Measurements from ENCODE around the gene MAP3K3.

MAP3K3 gene

DNA sequence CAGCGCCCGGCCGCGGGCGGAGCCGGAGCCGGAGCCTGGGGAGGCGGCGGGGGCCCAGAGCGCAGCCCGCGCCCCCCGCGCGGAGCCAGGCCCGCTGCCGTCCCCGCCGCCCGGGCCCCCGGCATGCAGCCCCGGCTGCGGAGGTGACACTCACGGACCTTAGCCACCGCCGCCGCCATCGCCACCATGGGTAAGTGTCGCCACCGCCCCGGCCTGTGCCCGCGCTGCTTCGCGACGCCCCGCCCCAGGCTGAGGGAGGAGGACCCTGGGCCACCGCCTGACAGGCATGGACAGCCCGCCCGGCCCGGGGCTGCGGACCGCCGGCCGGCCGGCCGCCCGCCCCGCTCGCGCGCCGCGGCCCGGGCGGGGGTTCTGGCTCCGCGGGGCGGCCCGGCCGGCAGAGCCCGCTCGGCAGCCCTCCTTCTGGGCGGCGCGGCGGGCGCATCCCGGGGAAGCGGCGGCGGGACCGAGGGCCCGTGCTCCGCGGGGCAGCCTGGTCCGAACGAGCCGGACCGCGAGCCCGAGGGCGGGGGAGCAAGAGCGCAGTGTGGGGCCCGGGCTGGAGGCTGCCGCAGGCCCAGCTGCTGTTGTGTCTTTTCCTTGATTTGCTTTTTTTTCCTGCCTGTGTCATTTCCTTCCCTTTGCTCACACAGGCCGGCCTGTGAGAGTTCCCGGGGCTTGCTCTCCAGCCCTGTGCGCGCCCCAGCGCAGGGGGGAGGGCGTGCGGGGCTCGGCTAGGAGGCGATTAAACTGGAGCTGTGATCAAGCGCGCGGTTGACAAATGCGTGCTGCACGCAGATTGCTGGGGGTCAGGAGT, 565 bp downstream of the MAP3K3 start:
- DNase-seq (ENCODE audit: low spot score): peak; percentile 75

DNA sequence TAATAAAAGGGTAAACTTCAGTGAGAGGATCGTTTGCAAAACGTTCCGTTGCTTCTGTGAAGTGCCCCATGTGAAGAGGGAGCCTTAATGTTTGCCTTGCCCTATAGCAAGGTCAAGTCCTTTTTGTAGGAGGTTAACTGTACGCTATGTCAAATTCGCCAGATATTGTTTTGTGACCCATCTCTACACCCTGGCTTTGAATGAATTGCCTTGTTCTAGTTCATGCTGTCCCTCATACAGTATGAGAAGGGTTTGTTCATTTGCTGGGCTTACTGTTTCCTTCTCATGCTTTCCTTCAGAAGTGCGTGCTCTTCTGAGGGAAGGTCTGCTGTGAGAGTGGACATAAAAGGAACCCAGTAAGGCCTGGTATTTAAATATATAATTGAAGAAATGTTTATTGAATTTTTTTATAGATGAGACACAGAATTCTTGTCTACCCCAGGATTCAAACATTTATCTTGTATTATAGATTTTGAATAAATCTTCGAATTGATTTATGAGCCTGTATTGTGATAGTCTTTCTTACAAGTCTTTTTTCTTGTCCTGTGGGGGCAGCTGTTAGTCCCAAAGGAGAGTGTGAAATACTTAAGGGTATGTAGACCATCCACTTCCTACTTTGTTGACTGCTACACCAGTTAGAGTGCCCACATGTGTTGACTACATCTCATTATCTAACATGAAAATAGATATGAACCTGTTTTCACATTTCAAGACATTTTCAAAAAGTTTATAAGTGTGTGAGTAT, 1.7 kb downstream of the MAP3K3 start:
- DNase-seq (ENCODE audit: low spot score): no peak

DNA sequence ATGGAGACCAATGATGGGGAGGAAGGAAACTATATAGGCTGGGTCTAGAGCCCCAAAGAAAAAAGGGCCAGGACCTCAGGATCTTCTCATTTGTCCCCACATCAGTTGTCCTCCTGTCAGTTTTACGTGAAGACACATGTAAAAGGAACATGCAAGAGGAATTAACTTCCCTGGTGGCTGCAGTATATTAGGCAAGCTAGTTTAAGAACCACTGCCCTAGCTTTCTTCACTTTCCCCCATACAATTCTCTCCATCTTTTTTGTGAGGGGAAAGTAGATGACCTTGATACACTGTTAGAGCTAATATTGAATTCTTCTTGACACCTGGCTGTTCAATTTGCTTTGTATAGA, 2.3 kb downstream of the MAP3K3 start:
- no peak for DNase-seq (ENCODE audit: low spot score)

DNA sequence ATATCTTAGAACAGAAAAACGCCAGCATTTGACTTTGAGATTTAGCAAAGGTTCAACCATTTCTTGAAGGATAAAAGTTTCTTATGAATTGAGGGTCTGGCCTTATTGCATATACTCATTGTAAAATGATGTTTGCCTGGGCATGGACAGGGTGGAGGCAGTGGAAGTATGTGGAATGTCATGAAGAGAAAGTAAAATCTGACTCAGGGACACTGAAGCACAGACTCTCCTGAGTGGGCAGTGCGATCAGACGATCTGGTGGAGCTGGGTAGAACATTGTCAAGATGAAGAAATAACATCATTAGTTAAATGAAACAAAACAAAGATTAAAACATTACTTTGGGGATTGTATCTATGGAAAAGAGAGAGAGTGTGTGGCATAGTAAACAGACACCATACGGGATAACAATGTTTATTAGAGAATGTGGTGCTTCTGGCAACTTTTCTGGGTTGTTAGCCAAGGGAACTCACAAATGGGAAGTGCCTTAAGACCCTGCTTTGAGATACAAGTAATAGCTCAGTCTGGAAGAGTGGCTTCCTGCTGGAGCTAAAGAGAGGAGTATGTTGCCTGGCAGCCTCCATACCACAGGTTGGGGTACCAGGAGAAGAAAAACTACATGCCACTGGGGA, 4.4 kb downstream of the MAP3K3 start:
- no peak for DNase-seq (ENCODE audit: low spot score)

DNA sequence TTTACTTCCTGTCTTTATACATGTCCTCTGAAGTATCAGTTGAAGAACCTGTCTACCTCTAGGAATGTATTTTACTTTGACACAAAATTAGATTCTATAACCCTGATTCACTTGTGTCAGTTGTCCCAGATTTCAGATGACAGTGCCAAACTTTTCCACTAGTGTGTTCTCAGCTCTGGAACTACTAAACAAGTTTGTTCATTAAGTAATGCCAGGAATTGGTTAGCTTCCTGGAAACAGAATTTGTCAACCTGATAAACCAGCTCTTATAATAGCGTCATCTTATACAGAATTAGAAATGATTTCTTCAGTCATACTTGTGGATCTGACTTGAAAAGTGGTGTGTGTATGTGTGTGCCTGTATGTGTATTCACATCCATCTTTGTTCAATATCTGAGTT, 7.4 kb downstream of the MAP3K3 start:
- DNase-seq (ENCODE audit: low spot score): no peak

DNA sequence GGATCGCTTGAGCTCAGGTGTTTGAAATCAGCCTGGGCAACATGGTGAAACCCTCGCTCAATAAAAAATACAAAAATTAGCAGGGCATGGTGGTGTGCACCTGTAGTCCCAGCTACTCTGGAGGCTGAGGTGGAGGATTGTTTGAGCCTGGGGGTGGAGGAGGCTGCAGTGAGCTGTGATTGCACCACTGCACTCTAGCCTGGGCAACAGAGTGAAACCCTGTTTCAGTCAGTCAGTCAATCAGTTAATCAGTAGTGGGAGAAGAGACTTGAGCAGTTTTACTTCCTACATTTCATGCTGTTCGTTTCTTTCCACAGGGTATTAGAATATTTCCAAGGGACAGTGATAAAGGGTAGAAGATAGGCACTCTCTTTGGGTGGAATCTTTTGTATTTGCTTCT, 8.8 kb downstream of the MAP3K3 start:
- no peak for DNase-seq (ENCODE audit: low spot score)

DNA sequence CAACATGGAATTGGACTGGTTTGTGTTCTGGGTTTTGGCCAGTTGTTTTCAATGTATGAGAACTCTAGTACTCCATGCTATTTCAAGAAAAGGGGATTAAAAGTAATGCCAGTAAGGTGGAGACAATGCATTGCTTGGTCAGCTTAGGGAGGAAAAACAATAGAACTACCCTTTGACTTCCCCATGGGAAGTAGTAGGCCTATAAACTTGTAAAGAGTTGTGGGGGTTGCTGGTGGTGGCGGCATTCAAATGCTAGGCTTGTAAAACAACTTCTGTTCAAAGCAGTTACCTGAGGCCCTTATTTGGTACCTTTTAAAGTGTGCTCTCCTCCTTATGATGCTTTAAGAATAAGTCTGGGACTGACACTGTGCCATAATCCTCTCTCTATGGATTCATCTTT, 9.4 kb downstream of the MAP3K3 start:
- DNase-seq (ENCODE audit: low spot score): no peak

DNA sequence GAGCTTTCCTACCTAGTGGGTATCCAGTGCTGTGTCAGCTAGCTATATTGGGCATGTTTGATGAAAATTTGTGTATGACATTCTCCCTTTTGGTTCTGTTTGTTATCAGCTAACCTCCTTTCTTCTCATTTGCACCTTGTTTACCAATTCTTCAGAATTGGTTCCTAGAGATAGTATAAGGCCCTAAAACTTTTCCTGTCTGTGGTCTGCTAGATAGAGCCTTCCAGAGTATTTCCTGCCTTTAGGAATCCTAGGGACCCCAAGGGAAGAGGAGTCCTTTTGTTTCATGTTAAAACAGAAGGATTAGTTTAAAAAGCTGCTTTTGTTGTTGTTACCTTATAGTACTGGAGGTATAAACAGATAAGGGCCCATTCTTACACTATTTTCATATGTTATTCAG, 11.5 kb downstream of the MAP3K3 start:
- DNase-seq (ENCODE audit: low spot score): no peak

DNA sequence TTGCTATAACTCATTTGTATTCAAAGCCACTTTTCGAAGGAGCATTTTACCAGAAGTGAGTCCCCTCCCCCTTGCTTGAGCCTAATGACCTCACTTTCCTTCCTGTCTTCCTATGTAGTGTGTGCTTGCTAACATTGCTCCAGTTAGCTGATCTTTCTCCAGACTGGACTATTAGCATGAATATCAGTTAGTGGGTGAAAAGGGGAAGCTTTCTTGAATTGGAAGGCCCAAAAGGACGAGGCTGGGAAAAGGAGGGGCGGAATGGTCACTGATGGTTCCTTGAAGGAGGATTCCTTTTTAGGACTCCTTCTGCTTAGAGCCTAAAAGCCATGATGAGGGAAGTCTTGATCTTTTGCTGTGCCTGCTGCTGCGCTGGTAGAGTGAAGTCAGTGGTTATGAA, 11.9 kb downstream of the MAP3K3 start:
- DNase-seq (ENCODE audit: low spot score): peak; percentile 25

DNA sequence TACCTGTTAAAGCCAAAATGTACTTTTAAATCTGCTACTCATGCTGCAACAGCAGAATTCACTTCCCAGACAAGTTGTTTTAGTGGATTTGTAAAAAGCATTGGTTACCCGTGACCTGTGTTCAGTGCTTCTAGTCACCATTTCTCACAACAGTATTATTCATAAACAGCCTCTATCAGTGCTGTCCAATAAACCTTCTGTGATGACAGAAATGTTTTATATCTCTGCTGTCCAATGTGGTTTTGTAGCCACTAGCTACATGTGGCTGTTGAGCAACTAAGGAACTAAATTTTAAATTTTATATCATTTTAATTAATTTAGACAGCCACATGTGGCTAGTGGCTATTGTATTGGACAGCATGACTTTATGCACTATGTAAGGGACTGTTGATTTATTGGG, 12.6 kb downstream of the MAP3K3 start:
- no peak for DNase-seq (ENCODE audit: low spot score)

DNA sequence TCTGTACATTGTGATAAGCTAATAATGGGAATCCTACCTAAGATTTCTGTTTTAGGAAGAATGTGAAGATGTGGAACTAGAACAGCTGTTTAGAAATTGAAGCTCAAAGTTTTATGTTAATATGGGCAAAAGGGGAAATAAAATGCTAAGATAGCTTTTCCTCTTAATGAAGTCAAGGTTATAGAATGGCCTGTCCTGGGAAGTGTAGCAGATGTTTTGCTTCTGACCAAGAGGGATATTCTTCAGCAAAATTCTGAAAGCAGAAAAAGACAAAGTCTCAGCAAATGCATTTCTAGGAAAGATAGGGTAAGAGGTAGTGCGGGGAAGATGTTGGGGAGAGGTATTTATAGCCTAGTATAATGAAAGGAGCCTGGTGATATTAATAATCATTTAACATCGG, 13.1 kb downstream of the MAP3K3 start:
- no peak for DNase-seq (ENCODE audit: low spot score)

DNA sequence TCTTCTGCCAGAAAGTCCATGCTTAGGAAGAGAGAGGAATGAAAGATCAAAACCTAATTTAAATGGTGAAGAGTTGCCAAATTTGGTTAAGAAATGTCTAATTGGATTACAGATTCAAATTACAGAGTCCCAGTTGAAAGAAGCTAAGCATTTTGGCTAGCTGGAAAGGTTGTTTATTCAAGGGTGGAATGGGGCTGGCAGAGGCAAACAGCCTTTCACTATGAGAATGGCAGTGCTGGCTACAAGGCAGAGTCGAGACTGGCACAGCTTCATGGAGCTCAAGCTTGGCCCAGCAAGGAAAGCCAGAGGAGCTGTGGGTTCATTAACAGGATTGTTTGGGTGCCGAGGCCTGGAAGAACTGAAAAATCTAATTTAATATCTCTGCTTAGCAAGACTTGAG, 13.6 kb downstream of the MAP3K3 start:
- peak; percentile 79 for DNase-seq (ENCODE audit: low spot score)

DNA sequence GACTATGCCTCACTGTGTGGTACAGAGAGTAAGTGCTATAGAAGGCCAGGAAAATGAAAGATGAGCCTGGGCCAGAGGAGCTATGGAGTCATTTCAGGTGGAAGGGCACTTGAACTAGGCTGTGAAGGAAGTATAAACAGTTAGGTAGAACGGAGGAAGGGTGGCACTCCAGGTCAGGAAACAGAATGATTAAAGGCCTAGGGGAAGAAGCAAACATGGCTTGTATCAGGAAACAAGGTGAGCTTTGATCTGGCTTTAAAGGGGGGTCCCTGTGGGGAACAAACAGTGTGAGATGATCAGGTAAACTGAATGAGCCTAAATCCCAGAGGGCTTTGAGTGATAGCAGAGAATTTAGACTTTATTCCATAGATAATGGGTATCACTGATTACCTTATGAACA, 16.9 kb downstream of the MAP3K3 start:
- no peak for DNase-seq (ENCODE audit: low spot score)

DNA sequence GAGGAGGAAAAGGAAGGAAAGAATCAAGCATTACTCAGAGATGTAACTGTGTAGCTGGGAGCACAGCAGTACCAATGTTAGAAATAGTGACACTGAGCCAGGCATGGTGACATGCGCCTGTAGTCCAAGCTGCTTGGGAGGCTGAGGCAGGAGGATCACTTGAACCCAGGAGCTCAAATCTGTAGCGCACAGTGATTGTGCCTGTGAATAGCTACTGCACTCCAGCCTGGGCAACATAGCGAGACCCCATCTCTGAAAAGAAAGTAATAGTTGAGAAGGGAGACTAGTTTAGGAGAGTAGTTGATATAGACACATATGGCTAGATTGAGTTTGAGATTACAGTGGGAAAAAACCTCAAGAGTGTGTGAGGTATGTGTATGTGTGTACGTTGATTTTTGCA, 17.8 kb downstream of the MAP3K3 start:
- no peak for DNase-seq (ENCODE audit: low spot score)

DNA sequence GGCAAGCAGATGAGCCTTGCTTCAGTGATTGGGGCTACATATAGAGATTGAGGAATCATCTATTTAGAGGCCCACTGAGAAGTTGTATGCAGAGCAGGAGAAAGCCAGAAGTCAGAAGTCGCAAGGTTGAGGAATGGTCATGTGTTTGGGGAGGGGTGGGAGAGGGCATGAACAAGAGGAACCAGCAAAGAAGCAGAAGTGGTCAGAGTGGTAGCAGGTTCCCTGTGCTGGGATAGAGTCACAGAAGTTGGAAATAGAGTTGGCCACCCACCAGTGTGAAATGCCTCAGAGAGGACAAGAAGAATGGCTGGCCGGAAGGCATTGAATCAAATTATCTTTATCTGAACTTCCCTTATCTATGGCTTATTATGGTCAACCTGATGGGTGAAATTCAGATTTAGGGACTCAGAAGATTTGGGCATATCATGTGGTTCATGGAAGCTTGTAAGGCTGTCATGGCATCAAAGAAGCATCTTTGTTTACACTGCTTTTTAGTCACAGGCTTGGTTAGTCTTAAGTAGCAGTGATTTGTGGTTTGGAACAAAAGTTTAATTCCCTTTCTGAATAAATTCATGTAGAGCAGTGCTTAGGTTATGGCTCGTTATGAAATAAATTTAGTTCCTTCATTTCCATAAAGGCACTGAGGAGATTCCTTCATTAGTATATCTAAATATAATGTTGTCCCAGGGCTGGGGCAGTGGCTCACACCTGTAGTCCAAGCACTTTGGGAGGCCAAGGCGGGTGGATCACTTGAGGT, 19.7 kb downstream of the MAP3K3 start:
- peak; percentile 81 for DNase-seq (ENCODE audit: low spot score)

DNA sequence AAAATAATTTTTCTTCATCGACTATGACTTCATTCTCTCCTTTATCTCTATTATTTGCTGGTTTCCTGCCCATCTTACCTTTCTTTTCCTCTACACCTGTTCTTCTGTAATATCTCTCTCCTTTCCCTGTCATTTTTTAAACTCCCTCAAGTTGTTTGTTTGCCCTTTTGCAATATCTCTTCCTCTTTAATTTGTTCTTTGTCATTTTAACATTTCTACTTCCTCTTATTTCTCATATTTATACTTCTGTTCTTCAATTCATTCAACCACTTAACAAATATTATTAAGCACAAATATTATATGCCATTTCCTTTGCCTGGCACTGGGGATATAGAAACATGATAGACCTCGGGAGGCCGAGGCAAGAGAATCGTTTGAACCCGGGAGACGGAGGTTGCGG, 22.6 kb downstream of the MAP3K3 start:
- DNase-seq (ENCODE audit: low spot score): no peak

DNA sequence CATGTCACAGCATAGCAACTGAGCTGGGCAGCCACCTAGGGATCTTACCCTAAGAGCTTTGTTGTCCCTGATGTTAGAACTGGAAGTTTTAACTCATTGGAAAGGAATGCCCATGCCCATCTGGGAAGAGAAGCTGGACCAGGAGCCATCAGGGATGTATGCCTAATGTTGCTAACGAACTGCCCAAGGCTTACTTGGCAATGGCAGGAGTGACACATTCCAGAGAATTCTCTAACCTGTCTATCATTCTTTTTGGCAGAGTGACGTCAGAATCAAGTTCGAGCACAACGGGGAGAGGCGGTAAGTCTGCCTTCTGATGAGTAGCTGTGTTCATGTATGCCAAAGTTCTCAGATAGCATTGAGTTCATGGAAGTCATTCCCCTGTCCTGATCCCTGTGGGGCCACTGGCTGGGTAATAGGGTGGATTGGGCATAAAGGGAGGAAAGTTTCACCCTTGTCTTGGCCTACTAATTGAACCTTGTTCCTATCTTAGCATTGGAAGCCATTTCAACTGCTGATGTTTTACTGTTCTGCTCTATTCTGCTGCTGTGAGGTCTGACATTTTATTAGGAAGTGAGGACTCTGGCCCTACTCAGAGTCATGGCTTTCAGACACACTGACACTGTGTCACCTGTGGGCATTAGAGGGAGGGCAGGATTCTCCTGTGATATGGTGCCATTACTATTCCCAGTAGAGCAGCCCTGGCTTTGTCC, 23.7 kb downstream of the MAP3K3 start:
- no peak for DNase-seq (ENCODE audit: low spot score)

DNA sequence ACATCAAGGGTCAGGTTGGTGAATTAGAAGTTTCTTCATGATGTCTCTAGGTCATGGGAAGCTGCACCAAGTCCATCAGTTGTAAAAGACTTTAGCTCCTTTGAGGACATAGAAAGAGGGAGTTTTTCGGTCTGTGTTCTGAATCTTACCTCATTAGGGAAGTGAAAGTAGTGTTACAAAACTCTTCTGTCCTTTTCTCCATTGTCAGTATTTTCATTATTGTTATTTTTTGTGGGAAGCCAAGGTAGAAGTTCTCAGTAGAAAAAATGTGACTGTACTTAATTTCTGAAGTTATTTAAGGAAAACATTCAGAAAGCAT, 24.2 kb downstream of the MAP3K3 start:
- DNase-seq (ENCODE audit: low spot score): peak; percentile 15

DNA sequence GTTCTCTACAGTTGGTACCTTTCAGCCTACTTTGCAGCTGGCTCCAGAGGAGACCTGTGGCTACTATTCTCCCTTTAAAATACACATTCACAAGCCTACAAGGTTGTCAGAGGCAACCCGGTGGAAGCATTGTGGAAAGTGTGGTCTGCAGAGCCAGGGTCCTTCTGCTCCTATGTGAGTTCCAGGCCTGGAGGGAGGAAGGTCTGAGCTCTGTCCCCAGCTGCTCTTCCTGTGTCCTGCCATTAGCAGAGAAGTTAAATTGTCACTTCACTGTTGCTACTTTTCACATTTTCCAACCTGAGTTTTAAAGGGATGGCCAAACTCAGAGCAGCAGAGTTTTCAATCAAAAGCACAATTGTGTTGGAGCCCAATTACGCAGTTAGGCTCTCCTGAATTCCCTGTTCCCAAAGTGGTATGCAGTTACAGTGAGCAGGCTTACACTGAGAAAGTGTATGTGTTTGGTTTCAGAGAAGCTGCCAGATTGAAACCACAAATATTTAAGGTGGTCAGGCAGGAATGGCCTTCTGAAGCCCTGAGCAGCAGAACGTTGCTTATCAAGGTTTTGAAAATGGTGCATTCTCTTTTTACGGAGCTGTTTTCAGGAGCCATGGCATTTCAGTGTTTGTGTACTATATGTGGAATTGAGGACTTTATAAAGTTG, 25.0 kb downstream of the MAP3K3 start:
- DNase-seq (ENCODE audit: low spot score): no peak

DNA sequence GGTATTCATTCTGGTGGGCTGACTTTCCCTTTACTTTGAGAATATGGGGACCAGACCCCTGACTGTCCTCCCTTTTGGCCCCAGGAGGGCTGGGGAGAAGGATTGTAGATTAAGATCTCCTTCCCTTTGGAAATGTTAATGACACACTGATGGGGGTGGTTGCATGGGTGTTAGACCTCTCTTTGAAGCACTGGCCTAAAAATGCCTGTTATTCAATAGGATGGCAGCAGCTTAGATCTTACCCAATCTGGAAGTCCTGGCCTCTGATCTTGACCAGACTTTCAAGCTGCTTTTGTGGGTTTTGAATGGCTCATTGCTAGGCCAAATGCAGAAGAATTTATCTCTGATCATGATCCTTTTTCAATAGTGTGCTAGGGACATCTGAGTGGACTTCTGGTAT, 25.7 kb downstream of the MAP3K3 start:
- DNase-seq (ENCODE audit: low spot score): no peak

DNA sequence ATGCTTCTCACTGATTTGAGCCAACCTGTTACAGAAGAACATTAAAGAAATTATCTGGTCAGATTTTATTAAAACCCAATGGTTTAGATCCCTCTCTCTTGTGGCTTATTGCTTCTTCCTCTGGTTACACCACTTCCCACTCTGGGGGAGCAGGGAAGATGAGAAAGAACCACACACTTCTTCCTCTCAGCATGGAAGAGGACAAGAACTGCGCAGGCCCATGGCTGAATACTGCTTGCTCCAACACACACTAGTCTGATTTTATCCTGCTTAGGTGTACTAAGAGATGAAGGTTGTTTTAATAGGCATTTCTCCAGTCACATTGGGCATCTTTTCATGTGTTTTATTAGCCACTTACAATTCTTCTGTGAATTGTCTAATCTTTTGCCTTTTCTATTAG, 27.6 kb downstream of the MAP3K3 start:
- peak; percentile 55 for DNase-seq (ENCODE audit: low spot score)

DNA sequence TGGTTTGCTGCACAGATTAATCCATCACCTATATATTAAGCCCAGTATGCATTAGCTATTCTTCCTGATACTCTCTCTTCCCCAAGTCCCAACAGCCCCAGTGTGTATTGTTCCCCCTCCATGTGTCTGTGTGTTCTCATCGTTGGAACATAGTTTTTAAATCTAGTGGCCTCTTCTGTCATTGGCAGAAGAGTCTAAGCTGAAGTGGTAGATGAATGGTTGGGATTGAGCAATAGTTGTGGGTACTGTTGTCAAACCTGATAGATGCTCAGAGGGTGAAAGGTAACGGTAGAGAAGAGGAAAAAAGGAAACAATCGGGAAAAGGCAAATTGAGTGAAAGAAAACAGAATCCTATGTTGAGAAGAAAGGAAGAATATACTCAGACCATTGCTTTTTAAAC, 29.9 kb downstream of the MAP3K3 start:
- DNase-seq (ENCODE audit: low spot score): no peak

All from Ammon's horn (tissue), 1 donor.